IMR-90 (cell line): ENCODE data around the gene ARMCX1. TPM values are rescaled to one million over a fixed set of nuclear protein-coding genes. Genes with fewer than 3 reads are reported as not detected.
"Not testable (repeated sequence)": the region's sequence is repeated elsewhere in the genome, so short reads cannot be mapped to it uniquely, and the experiment has no call there.

Experiments used
- ATAC-seq: fragments of 200-7000 bp; cut with Tn5 transposase; 2 replicates; pipeline ENCODE4 v1.9.1; 2020; ENCODE audit warnings: low read depth, mild to moderate bottlenecking, moderate library complexity
- BruUV-seq: library from RNA; stranded (reverse); fragments of 400-500 nt; replicated peaks from 2 replicates; lab custom pipeline; 2021; lab: Mats Ljungman, UMichigan
- CTCF ChIA-PET: fragments of 300-600 bp; formaldehyde crosslinking; extraction: SDS; loops from one replicate; lab custom pipeline; 2021; ENCODE audit warnings: antibody characterized with exemption; lab: Yijun Ruan, JAX
- POLR2A ChIA-PET: fragments of 300-600 bp; sonication (Branson Sonifier 250); formaldehyde crosslinking; loops from one replicate; lab custom pipeline; 2022; ENCODE audit warnings: antibody characterized with exemption; ENCODE audit not compliant: unreplicated experiment; lab: Charles Lee
- DNase-seq: peaks from one replicate; pipeline ENCODE4 v3.0.0; 2013
- H2AFZ ChIP-seq: replicated peaks from 2 replicates; pipeline ENCODE3; 2013; ENCODE audit warnings: low read length, mild to moderate bottlenecking; ENCODE audit not compliant: poor library complexity
- H2AK5ac ChIP-seq: 2 replicates; pipeline ENCODE4 v1.6.1; 2013; ENCODE audit warnings: low read depth, low read length, inconsistent platforms
- H2AK9ac ChIP-seq: replicated peaks from 2 replicates; pipeline ENCODE3; 2013; ENCODE audit warnings: mild to moderate bottlenecking, low read depth, low read length, moderate library complexity; ENCODE audit not compliant: poor library complexity
- H2BK120ac ChIP-seq: 2 replicates; pipeline ENCODE4 v1.6.1; 2013; ENCODE audit warnings: low read depth, low read length, inconsistent platforms
- H2BK15ac ChIP-seq: 3 replicates; pipeline ENCODE4 v1.6.1; 2013; ENCODE audit warnings: low read depth, low read length, inconsistent platforms
- H2BK20ac ChIP-seq: 2 replicates; pipeline ENCODE4 v1.6.1; 2013; ENCODE audit warnings: low read depth, mild to moderate bottlenecking, inconsistent platforms, low read length, moderate library complexity
- H2BK5ac ChIP-seq: 2 replicates; pipeline ENCODE4 v1.6.1; 2013; ENCODE audit warnings: mild to moderate bottlenecking, low read depth, low read length, inconsistent platforms; ENCODE audit not compliant: poor library complexity, severe bottlenecking
- H3K14ac ChIP-seq: replicated peaks from 2 replicates; pipeline ENCODE4 v1.6.1; 2013; ENCODE audit warnings: low read depth, low read length, inconsistent platforms
- H3K18ac ChIP-seq: 2 replicates; pipeline ENCODE4 v1.6.1; 2013; ENCODE audit warnings: low read depth, low read length, control low read depth
- H3K23ac ChIP-seq: 2 replicates; pipeline ENCODE4 v1.6.1; 2013; ENCODE audit warnings: low read depth, low read length, inconsistent platforms
- H3K27ac ChIP-seq: 2 replicates; pipeline ENCODE4 v1.5.1; 2013; ENCODE audit warnings: mild to moderate bottlenecking, control low read depth, low read length; ENCODE audit not compliant: insufficient read depth
- H3K27me3 ChIP-seq: 2 replicates; pipeline ENCODE4 v1.6.1; 2013; ENCODE audit warnings: low read length; ENCODE audit not compliant: control insufficient read depth, insufficient read depth
- H3K36me3 ChIP-seq: 2 replicates; pipeline ENCODE4 v1.6.1; 2013; ENCODE audit warnings: low read length, mixed read lengths; ENCODE audit not compliant: control insufficient read depth, insufficient read depth
- H3K4ac ChIP-seq: 2 replicates; pipeline ENCODE4 v1.6.1; 2013; ENCODE audit warnings: low read depth, low read length, inconsistent platforms
- H3K4me1 ChIP-seq: 2 replicates; pipeline ENCODE4 v1.6.1; 2013; ENCODE audit warnings: low read length, mixed read lengths; ENCODE audit not compliant: control insufficient read depth, insufficient read depth
- H3K4me2 ChIP-seq: 2 replicates; pipeline ENCODE4 v1.6.1; 2013; ENCODE audit warnings: low read depth, mild to moderate bottlenecking, control low read depth, low read length, moderate library complexity
- H3K4me3 ChIP-seq: 2 replicates; pipeline ENCODE4 v1.5.1; 2013; ENCODE audit warnings: low read depth, mild to moderate bottlenecking, control low read depth, low read length, moderate library complexity; ENCODE audit not compliant: insufficient read depth
- H3K56ac ChIP-seq: 2 replicates; pipeline ENCODE4 v1.6.1; 2013; ENCODE audit warnings: low read length, inconsistent platforms; ENCODE audit not compliant: insufficient read depth; ENCODE audit errors: extremely low read depth
- H3K79me1 ChIP-seq, 2 experiments: 2 replicates each; pipeline ENCODE4 v1.6.1; 2013; ENCODE audit warnings: low read length in 2 of 2, inconsistent platforms in 1 of 2, low read depth in 1 of 2
- H3K9ac ChIP-seq: 2 replicates; pipeline ENCODE4 v1.6.1; 2013; ENCODE audit warnings: low read depth, low read length, control low read depth
- H3K9me1 ChIP-seq: 2 replicates; pipeline ENCODE4 v1.6.1; 2013; ENCODE audit warnings: low read length, inconsistent platforms; ENCODE audit not compliant: insufficient read depth
- H3K9me3 ChIP-seq: 2 replicates; pipeline ENCODE4 v1.6.1; 2013; ENCODE audit warnings: low read length; ENCODE audit not compliant: control insufficient read depth, insufficient read depth
- H4K20me1 ChIP-seq: 2 replicates; pipeline ENCODE4 v1.6.1; 2013; ENCODE audit warnings: low read length, inconsistent platforms; ENCODE audit not compliant: insufficient read depth
- H4K5ac ChIP-seq: 2 replicates; pipeline ENCODE4 v1.6.1; 2013; ENCODE audit warnings: mild to moderate bottlenecking, low read depth, low read length, control low read depth
- H4K8ac ChIP-seq, 2 experiments: 2 replicates each; pipeline ENCODE4 v1.6.1; 2013; ENCODE audit warnings: low read depth in 2 of 2, low read length in 2 of 2, control low read depth in 1 of 2, inconsistent platforms in 1 of 2
- H4K91ac ChIP-seq: 2 replicates; pipeline ENCODE4 v1.6.1; 2013; ENCODE audit warnings: low read depth, low read length, inconsistent platforms; ENCODE audit not compliant: insufficient read depth
- CTCF ChIP-seq: conservative IDR thresholded peaks from 2 replicates; pipeline ENCODE4 v1.5.1; 2012; ENCODE audit warnings: mild to moderate bottlenecking, low read depth, low read length, improper control_type of control experiment
- FOS ChIP-seq: fragments of 150-350 bp; IDR thresholded peaks from 2 replicates; pipeline ENCODE4 v1.6.1; 2016; ENCODE audit warnings: low read depth, low read length
- RAD21 ChIP-seq: IDR thresholded peaks from 2 replicates; pipeline ENCODE4 v1.6.1; 2012; ENCODE audit warnings: low read length, improper control_type of control experiment
- SMC3 ChIP-seq: fragments of 150-350 bp; IDR thresholded peaks from 2 replicates; pipeline ENCODE4 v1.6.1; 2016; ENCODE audit warnings: low read depth, mild to moderate bottlenecking, antibody characterized with exemption, low read length, moderate library complexity
- WGBS, 2 experiments: methylation state at CpG; one replicate each; pipeline versions ENCODE4 v1.1.5 to v1.1.7; 2013; ENCODE audit warnings: missing lambda C conversion rate in 2 of 2; ENCODE audit not compliant: insufficient read length in 1 of 2; ENCODE audit errors: extremely low coverage in 2 of 2; 5-methylcytosine and 5-hydroxymethylcytosine counted together
- dilution Hi-C: fragments of 300-500 bp; cut with HindIII; formaldehyde crosslinking; loops from one replicate; pipeline ENCODE4 v1.14.3; 2018; ENCODE audit warnings: low sequenced_read_pairs; ENCODE audit not compliant: unreplicated experiment
- in situ Hi-C: fragments of 300-500 bp; cut with MboI; formaldehyde crosslinking; loops from 3 replicates; pipeline ENCODE4 v1.14.3; 2019; ENCODE audit warnings: low sequenced_read_pairs, inconsistent platforms, mixed read lengths
- intact Hi-C: fragments of 100-400 bp; cut with micrococcal nuclease; formaldehyde crosslinking; loops from 2 replicates; pipeline ENCODE4 v1.10.0; 2022
- polyA plus RNA-seq, 3 experiments: library from polyadenylated mRNA; depleted of rRNA; stranded (reverse); fragments of >200 nt; gene quantifications; 2 replicates each; pipeline ENCODE4 v1.2.3, GENCODE V29; 2012; ENCODE audit warnings: low replicate concordance in 1 of 3
- total RNA-seq: library from RNA; depleted of rRNA; stranded (reverse); fragments of >200 nt; gene quantifications from 2 replicates; pipeline ENCODE4 v1.2.3, GENCODE V29; 2012

Gene ARMCX1
- total and polyA plus RNA-seq, 2 of the 4 experiments (the other 2 are of a cell fraction), result 14.2 to 22.9 TPM

GRCh38 chrX:101595739-101596419 lies 45.5 kb downstream of the ARMCX1 start:
- no CpG with 5 or more reads among the region's 5 CpGs for whole genome bisulfite sequencing, 2 experiments
- peak overlapping the region; percentile 34 for H2AFZ ChIP-seq
- no peaks in the 10 kb centered on the region for H3K9me3 ChIP-seq
- peak; percentile 75 for DNase-seq
- no peak overlapping the region for H4K8ac ChIP-seq
- TF ChIP-seq FOS (no peak), CTCF (peak; percentile 78), RAD21 (peak; percentile 85), SMC3 (peak; percentile 75)
- H2BK15ac ChIP-seq, result no peak overlapping the region
- CTCF ChIA-PET, result interaction anchor here (0.6 kb wide), 1 partner anchor 203 kb away, joined by 3 read pairs; no protein-coding TSS in a partner anchor
- intact Hi-C loops (loop anchor here (5.0 kb wide), 2 partner anchors 161 to 201 kb away; no protein-coding TSS in a partner anchor), dilution Hi-C loops (no loop called here), in situ Hi-C loops (loop anchor here (5.0 kb wide), 1 partner anchor 206 kb away; no protein-coding TSS in a partner anchor)
- no peak overlapping the region for H2BK20ac ChIP-seq
- peaks cover 19% of the 10 kb centered on the region for H3K27me3 ChIP-seq
- no peak overlapping the region for H3K18ac ChIP-seq
- H4K5ac ChIP-seq, result no peak overlapping the region
- no peak overlapping the region for H3K56ac ChIP-seq
- no peaks in the 10 kb centered on the region for H3K4me1 ChIP-seq
- POLR2A ChIA-PET, result no interaction called here
- H2BK5ac ChIP-seq, result no peak overlapping the region
- H3K9ac ChIP-seq, result no peak overlapping the region
- no peaks in the 10 kb centered on the region for H3K36me3 ChIP-seq
- H2AK9ac ChIP-seq, result no peak overlapping the region
- H3K4me2 ChIP-seq, result no peak overlapping the region
- H3K27ac ChIP-seq, result no peak overlapping the region
- no peak overlapping the region for H3K23ac ChIP-seq
- no peaks in the 10 kb centered on the region for H3K79me1 ChIP-seq
- peak; percentile 87 for ATAC-seq
- no peak overlapping the region for H4K91ac ChIP-seq
- H4K20me1 ChIP-seq, result no peaks in the 10 kb centered on the region
- H3K4me3 ChIP-seq, result no peak overlapping the region
- no peak overlapping the region for H2AK5ac ChIP-seq
- no TSS peak for BruUV-seq
- H3K14ac ChIP-seq, result no peak overlapping the region
- H3K9me1 ChIP-seq, result no peaks in the 10 kb centered on the region
- H2BK120ac ChIP-seq, result no peak overlapping the region
- no peak overlapping the region for H3K4ac ChIP-seq

GRCh38 chrX:101599592-101599991 lies 49.2 kb downstream of the ARMCX1 start:
- CTCF ChIA-PET, H2BK20ac ChIP-seq, H3K18ac ChIP-seq, H2AFZ ChIP-seq, H2BK15ac ChIP-seq, H3K9me3 ChIP-seq, H3K4ac ChIP-seq, H3K9me1 ChIP-seq, BruUV-seq, H4K91ac ChIP-seq, H2BK120ac ChIP-seq, H3K14ac ChIP-seq, H2BK5ac ChIP-seq, H4K8ac ChIP-seq, H3K4me1 ChIP-seq, H4K5ac ChIP-seq, H3K4me2 ChIP-seq, H3K4me3 ChIP-seq, ATAC-seq, H3K27ac ChIP-seq, H3K79me1 ChIP-seq, H3K36me3 ChIP-seq, H3K23ac ChIP-seq, POLR2A ChIA-PET, dilution Hi-C loops, H4K20me1 ChIP-seq, H3K56ac ChIP-seq, DNase-seq, H2AK9ac ChIP-seq, H2AK5ac ChIP-seq, H3K9ac ChIP-seq: not testable (repeated sequence)
- in situ Hi-C loops (loop anchor here (5.0 kb wide), 1 partner anchor 203 kb away; no protein-coding TSS in a partner anchor), intact Hi-C loops (loop anchor here (5.0 kb wide), 2 partner anchors 158 to 198 kb away; no protein-coding TSS in a partner anchor)
- WGBS, 2 experiments, result no CpG with 5 or more reads among the region's 8 CpGs
- H3K27me3 ChIP-seq, result peaks cover 12% of the 10 kb centered on the region
